ENCODE results near the gene LRGUK.
A peak's percentile ranks its signal among the peaks of the same experiment; 100 is the strongest.

The LRGUK gene

DNA sequence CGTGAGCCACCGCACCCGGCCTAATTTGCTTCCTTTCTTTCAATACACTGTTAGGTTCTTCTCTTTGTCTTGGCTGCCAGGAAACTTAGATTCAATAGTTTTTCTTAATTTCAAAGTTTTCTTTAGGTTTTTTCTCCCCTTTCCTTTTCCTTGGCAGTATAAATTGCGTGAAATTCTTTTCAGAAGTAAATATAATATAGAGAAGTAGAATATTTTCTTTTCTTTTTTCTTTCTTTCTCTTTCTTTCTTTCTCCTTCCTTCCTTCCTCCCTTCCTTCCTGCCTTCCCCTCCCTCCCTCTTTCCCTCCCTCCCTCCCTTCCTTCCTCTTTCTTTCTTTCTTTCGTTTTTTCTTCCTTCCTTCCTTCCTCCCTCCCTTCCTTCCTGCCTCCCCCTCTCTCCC, 1.7 kb downstream of the LRGUK start:
- DNase-seq (ENCODE audit: low read depth in 2 of 2), result no peak

GRCh38 chr7:134129856-134130523, 2.9 kb downstream of the LRGUK start:
- DNase-seq (ENCODE audit: low read depth in 2 of 2), result no peak

DNA sequence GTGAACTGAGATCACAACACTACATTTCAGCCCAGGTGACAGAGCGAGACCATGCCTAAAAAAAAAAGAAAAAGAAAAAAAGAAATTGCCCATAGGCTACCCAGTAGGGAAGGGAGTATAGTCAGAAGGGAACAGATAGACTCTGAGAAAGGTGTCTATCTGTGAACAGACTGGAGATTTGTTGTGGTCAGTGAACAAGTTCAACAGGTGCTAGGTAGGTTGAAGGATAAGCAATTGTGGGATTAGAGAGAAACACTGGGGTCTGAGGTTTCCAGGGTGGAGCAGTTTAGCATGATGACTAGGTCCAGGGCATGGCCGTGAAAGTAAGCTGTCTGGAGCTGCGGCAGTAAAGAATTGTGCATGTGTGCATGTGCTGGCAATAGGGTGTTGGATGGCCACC, 6.9 kb downstream of the LRGUK start:
- DNase-seq (ENCODE audit: low read depth in 2 of 2), result no peak

DNA sequence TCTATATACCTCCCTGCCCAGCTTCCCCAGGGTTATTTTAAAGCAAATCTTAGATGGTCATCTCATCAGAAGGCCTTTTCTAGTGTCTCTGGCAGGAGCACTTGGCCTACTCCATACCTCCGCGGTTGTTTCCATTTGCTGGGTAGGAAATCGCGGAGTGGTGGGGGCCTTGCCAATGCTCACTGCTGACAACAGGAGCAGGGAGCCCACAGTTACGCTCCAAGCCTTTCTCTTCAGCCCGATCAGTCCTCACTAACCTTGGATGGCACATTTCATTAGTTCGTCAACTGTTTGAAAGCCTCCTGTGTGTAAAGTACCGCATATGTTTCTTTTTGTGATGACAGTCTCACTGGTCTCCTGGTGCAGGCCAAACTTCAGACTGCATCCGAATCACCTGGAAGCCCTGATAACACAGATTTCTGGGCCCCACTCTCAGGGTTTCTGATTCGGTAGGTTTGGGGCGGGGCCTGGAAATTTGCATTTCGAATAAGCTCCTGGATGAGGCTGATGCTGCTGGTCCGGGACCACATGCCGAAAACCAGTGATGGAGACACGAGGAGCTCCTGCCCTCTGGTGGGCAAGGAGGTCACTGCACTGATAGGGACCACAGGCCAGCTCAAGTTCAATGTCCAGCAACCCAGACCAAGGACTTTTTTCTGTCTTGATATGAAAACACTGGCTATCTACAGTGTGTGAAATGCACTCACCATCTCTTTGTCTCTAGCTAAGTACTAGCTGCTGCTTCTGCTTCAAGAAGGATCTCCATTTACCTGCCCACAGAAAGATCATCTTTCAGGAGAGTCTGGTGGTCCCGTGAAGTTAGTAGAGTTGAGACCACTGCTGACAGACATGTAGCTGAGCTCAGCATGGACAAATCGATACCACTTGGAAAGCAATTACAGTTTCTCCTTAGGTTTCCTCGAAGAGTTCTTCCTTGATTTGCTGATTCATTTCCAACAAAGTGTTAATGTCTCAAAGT, 14.0 kb downstream of the LRGUK start:
- peak; percentile 17 to 39 for DNase-seq (ENCODE audit: low read depth in 2 of 2)

DNA sequence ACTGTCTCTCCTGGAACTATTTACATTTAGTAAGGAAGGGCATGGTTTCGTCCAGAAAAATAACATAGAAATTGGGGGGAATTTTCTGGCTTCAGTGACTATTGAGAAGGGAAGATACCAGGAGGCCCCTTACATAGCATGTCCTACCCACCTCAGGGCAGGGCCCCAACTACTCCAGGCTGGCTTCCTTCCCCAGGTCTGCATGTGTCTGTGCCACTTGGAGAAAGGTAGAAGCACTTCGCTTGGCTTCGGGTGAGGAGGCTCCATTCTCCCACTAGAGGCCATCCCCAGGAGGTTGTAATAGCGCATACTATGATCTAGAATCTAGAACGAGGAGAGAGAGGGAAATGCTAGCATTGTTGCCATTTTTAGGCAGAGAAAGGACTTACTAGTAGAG, 14.7 kb downstream of the LRGUK start:
- no peak for DNase-seq (ENCODE audit: low read depth in 2 of 2)

GRCh38 chr7:134153493-134154136, 26.5 kb downstream of the LRGUK start:
- no peak for DNase-seq (ENCODE audit: low read depth in 2 of 2)

GRCh38 chr7:134154581-134155130, 27.5 kb downstream of the LRGUK start:
- no peak for DNase-seq (ENCODE audit: low read depth in 2 of 2)

DNA sequence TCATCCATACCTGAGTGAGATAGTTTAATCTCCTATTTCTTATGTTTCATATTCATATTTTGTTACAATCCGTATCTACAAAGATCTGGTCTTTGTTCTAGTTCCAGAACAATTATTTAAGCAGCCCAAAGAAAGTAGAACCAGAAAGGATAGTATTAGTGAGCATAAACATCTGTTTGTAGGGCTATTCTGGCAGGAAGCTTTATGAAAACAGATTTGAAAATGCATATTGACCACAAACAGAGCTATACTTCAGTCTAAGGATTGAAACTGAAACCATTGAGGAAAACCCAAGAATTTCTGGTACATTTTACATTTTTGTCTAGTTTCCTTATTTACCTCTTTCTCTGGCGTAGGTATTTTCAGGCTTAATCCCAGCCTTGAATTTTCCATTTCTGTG, 28.1 kb downstream of the LRGUK start:
- no peak for DNase-seq (ENCODE audit: low read depth in 2 of 2)

GRCh38 chr7:134155871-134156270, 28.7 kb downstream of the LRGUK start:
- no peak for DNase-seq (ENCODE audit: low read depth in 2 of 2)

DNA sequence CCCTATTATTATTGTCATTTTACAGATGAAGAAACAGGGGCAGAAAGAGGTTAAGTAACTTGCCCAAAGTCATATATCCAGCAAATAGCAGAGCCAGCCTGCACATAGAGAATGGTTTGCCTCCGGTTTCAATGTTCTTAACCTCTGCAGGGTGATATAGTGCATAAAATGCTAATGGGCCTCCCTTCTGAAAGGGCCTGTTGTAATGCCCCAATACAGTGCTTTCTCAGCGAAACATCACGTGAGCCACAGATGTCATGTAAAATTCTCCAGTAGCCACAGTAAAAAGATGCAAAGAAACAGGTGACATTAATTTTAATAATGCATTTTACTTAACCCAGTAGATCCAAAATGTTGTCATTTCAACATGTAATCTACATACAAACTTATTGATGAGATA, 38.1 kb downstream of the LRGUK start:
- DNase-seq (ENCODE audit: low read depth in 2 of 2), result no peak

DNA sequence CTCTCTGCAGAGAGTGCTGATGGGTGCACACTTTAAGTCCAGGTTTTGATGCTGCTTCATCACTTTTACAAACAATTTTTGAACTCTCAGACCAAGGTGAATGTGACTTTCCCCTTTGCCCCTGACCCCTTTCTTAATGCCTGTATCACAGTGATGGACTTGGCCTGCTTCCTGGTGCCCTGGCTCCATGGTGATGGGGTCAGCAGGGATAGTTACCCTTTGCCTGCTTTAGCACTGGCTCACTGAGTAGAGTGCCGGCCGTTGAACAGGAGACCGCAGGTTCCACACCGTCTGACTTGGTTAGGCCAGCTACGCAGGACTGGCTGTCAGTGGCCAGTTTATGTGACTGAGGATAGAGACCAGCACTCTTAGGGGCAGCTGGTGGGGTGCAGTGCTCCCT, 40.1 kb downstream of the LRGUK start:
- no peak for DNase-seq (ENCODE audit: low read depth in 2 of 2)

- DNase-seq (ENCODE audit: low read depth in 2 of 2), result no peak
Measured at GRCh38 chr7:134167841-134168240, 40.7 kb downstream of the LRGUK start.

GRCh38 chr7:134174795-134175261, 47.7 kb downstream of the LRGUK start:
- DNase-seq (ENCODE audit: low read depth in 2 of 2), result no peak

DNA sequence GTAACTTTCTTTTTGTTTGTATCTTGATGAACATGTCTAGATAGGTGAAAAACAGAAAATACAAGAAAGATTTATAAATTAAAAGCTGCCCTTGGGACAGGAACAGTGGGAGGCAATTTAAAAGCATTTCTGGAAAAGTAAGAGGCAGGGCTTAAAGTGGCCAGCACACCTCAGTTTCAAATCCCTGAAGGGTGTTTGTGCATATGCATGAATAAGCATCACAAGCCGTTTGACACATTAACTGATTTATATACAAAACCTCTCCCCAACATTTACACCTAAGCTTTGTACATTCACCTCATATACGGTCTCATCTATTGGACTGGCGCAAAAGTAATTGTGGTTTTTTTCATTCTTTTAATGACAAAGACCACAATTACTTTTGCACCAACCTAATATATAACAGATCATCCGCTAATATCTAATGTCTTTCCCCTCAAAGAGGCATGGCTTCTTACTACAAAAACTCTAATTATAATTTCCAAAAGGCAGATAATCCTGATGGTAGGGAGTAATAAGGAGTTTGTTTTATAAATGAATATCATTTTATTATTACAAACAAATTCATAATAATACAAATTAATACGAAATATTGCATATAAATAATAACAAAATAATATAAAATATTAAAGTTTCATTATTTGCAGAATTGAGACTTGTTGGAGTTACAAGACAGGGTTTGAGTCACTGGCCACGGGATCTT, 48.3 kb downstream of the LRGUK start:
- no peak for DNase-seq (ENCODE audit: low read depth in 2 of 2)

DNA sequence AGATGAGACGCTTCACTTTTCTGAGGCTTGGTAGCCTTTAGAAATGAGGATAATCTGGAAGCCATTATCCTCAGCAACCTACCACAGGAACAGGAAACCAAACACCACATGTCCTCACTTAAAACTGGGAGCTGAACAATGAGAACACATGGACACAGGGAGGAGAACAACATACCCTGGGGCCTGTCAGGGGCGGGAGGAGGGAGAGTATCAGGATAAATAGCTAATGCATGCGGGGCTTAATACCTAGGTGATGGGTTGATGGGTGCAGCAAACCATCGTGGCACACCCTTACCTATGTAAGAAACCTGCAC, 48.9 kb downstream of the LRGUK start:
- no peak for DNase-seq (ENCODE audit: low read depth in 2 of 2)

GRCh38 chr7:134179036-134180011, 52.2 kb downstream of the LRGUK start:
- DNase-seq (ENCODE audit: low read depth in 2 of 2), result no peak

GRCh38 chr7:134180376-134180775, 53.2 kb downstream of the LRGUK start:
- DNase-seq (ENCODE audit: low read depth in 2 of 2), result no peak

- DNase-seq (ENCODE audit: low read depth in 2 of 2), result no peak
Measured at GRCh38 chr7:134182078-134182477, 54.9 kb downstream of the LRGUK start.

GRCh38 chr7:134184767-134185166, 57.6 kb downstream of the LRGUK start:
- no peak for DNase-seq (ENCODE audit: low read depth in 2 of 2)

GRCh38 chr7:134186027-134186426, 58.9 kb downstream of the LRGUK start:
- DNase-seq (ENCODE audit: low read depth in 2 of 2), result no peak

DNA sequence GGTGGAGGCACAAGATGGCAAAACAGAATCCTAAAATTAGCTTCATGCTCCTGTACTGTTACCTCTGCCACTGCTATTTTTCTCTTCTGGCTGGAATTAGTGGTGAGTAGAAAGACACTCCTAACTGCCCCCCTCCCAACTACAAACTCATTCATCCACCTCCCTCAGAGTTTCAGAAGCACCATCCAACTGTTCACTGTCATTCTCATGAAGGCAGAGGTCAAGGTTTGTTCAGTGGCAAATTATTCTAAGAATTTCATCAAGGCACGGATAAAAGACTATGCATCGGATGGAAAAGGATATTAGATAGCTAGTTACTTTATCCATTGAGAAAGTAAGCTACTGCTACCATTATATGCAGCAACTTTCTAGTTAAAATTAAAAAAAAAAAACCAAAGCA, 59.7 kb downstream of the LRGUK start:
- no peak for DNase-seq (ENCODE audit: low read depth in 2 of 2)
